PC-9 (cell line): ENCODE data around the gene NR1H2. TPM values are rescaled to one million over a fixed set of nuclear protein-coding genes. Genes with fewer than 3 reads are reported as not detected.

Experiments
- BruUV-seq: library from RNA; stranded (reverse); fragments of 400-500 nt; replicated peaks from 2 replicates; lab custom pipeline; 2021; lab: Mats Ljungman, UMichigan
- CTCF ChIA-PET: fragments of 300-600 bp; sonication (Branson Sonifier 250); formaldehyde crosslinking; loops from one replicate; lab custom pipeline; 2022; ENCODE audit warnings: antibody characterized with exemption; lab: Charles Lee
- POLR2A ChIA-PET: fragments of 300-600 bp; sonication (Branson Sonifier 250); formaldehyde crosslinking; loops from one replicate; lab custom pipeline; 2022; ENCODE audit warnings: antibody characterized with exemption; ENCODE audit not compliant: unreplicated experiment; lab: Charles Lee
- DNase-seq, 2 experiments: peaks; one replicate each; pipeline versions ENCODE4 v3.0.0 to v3.0.0-alpha.2; 2015 to 2022; ENCODE audit warnings: mixed read lengths in 1 of 2
- H2AFZ ChIP-seq: fragments of 200-600 bp; sonication (generic); 2 replicates; pipeline ENCODE4 v1.8.1; 2017; ENCODE audit warnings: antibody characterized with exemption
- H3F3A ChIP-seq: fragments of 200-600 bp; sonication (generic); 2 replicates; pipeline ENCODE4 v1.8.1; 2017; ENCODE audit warnings: antibody characterized with exemption, mild to moderate bottlenecking, low read depth; ENCODE audit not compliant: insufficient read depth
- H3K27ac ChIP-seq: fragments of 200-600 bp; sonication (generic); 2 replicates; pipeline ENCODE4 v1.6.1; 2016; ENCODE audit warnings: mixed run types
- H3K27me3 ChIP-seq: fragments of 200-600 bp; sonication (generic); 2 replicates; pipeline ENCODE4 v1.6.1; 2016; ENCODE audit warnings: low read depth, mixed run types; ENCODE audit not compliant: insufficient read depth
- H3K36me3 ChIP-seq: fragments of 200-600 bp; sonication (generic); 2 replicates; pipeline ENCODE4 v1.6.1; 2016; ENCODE audit warnings: low read depth, mixed run types
- H3K4me1 ChIP-seq: fragments of 200-600 bp; sonication (generic); replicated peaks from 2 replicates; pipeline ENCODE4 v1.6.1; 2016; ENCODE audit warnings: mixed run types; ENCODE audit not compliant: insufficient read depth
- H3K4me2 ChIP-seq: fragments of 200-600 bp; sonication (generic); 2 replicates; pipeline ENCODE4 v1.6.1; 2017; ENCODE audit warnings: mixed run types
- H3K4me3 ChIP-seq: fragments of 200-600 bp; sonication (generic); 2 replicates; pipeline ENCODE4 v1.6.1; 2016; ENCODE audit warnings: mixed run types
- H3K79me2 ChIP-seq: fragments of 200-600 bp; sonication (generic); 2 replicates; pipeline ENCODE4 v1.6.1; 2017; ENCODE audit warnings: low read depth, mixed run types
- H3K9me2 ChIP-seq: fragments of 200-600 bp; sonication (generic); 2 replicates; pipeline ENCODE4 v1.8.1; 2017; ENCODE audit warnings: mild to moderate bottlenecking; ENCODE audit not compliant: insufficient read depth
- H3K9me3 ChIP-seq: fragments of 200-600 bp; sonication (generic); 2 replicates; pipeline ENCODE4 v1.8.1; 2016; ENCODE audit warnings: low read depth; ENCODE audit not compliant: insufficient read depth
- H4K20me1 ChIP-seq: fragments of 200-600 bp; sonication (generic); 2 replicates; pipeline ENCODE4 v1.8.1; 2017; ENCODE audit not compliant: insufficient read depth
- EZH2 ChIP-seq: fragments of 200-600 bp; sonication (generic); IDR thresholded peaks from 2 replicates; pipeline ENCODE4 v1.8.0; 2017; ENCODE audit warnings: antibody characterized with exemption, low read depth
- intact Hi-C: fragments of 100-400 bp; cut with micrococcal nuclease; formaldehyde crosslinking; loops from one replicate; pipeline ENCODE4 v1.10.0; 2022; ENCODE audit not compliant: unreplicated experiment
- total RNA-seq: library from RNA; stranded (reverse); gene quantifications from 2 replicates; pipeline ENCODE4 v1.2.3, GENCODE V29; 2021
- TF ChIP-seq, protein P1 (sequence below): fragments of 200-600 bp; sonication (generic); conservative IDR thresholded peaks from 2 replicates; pipeline ENCODE4 v1.6.1; 2017; ENCODE audit warnings: mixed run types, antibody characterized with exemption, mild to moderate bottlenecking, moderate library complexity

Gene NR1H2
- total RNA-seq, 1 experiment from 2014 or later, result 77.5 TPM

DNA sequence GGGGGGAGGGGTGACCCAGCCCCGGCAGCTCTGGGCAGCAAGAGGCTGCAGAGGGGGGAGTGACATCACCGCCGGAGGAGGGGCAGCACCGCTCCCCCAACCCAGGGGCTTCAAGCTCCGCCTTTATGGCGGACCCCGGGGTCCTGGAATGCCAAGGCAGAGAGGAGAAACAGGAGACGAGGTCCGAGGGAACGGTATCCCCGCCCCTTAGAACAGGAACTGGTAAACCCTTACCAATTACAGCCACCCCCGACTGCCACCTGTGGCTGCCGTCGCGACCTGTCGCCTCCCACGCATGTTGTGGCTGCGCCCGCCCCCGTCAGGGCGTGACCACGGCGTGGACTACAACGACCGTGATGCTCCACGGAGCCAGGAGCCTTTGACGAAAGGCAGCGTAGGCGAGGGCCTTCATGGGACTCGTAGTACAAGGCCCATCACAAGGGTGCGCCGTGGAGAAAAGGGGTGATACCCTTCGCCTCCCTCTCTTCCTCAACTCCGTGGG, 43.0 kb upstream of the NR1H2 start:
- H3K4me1 ChIP-seq, result peaks cover 22% of the 10 kb centered on the region; the same call in 1 of the 2 replicates
- H3K4me2 ChIP-seq, result peak overlapping the region; percentile 78
- no peaks in the 10 kb centered on the region for H3K36me3 ChIP-seq
- peak overlapping the region; percentile 55 for H3K4me3 ChIP-seq
- TF ChIP-seq, protein P1, sequence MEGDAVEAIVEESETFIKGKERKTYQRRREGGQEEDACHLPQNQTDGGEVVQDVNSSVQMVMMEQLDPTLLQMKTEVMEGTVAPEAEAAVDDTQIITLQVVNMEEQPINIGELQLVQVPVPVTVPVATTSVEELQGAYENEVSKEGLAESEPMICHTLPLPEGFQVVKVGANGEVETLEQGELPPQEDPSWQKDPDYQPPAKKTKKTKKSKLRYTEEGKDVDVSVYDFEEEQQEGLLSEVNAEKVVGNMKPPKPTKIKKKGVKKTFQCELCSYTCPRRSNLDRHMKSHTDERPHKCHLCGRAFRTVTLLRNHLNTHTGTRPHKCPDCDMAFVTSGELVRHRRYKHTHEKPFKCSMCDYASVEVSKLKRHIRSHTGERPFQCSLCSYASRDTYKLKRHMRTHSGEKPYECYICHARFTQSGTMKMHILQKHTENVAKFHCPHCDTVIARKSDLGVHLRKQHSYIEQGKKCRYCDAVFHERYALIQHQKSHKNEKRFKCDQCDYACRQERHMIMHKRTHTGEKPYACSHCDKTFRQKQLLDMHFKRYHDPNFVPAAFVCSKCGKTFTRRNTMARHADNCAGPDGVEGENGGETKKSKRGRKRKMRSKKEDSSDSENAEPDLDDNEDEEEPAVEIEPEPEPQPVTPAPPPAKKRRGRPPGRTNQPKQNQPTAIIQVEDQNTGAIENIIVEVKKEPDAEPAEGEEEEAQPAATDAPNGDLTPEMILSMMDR, result no peak; the same call in 1 of the 2 replicates
- TF ChIP-seq EZH2, result no peak
- peaks cover 16% of the 10 kb centered on the region for H3F3A ChIP-seq
- no peaks in the 10 kb centered on the region for H4K20me1 ChIP-seq
- ChIA-PET CTCF (no interaction called here), POLR2A (interaction anchor here (0.6 to 0.8 kb wide), 3 partner anchors 21 to 1856 kb away, joined by 3 to 7 read pairs (median 3); partner anchors contain the start of gene PPP2R1A)
- H3K9me3 ChIP-seq, result no peaks in the 10 kb centered on the region
- peak overlapping the region; percentile 85 for H2AFZ ChIP-seq
- intact Hi-C loops, result loop anchor here (2.0 kb wide), 1 partner anchor 166 kb away; no protein-coding TSS in a partner anchor
- peak overlapping the region; percentile 85 for H3K27ac ChIP-seq
- 0 out of 2 replicates have a peak, but pooled peaks cover 6% of the 10 kb centered on the region for H3K27me3 ChIP-seq
- H3K9me2 ChIP-seq, result no peaks in the 10 kb centered on the region
- H3K79me2 ChIP-seq, result peaks cover 4% of the 10 kb centered on the region; the same call in 1 of the 2 replicates
- DNase-seq, result peak; percentile 95
- no TSS peak for BruUV-seq

- H3K4me2 ChIP-seq, result peak overlapping the region; percentile 78
- peak overlapping the region; percentile 13; the same call in 1 of the 2 replicates for H3K27ac ChIP-seq
- POLR2A ChIA-PET, result interaction anchor here (0.6 kb wide), 1 partner anchor 22 kb away, joined by 3 read pairs; no protein-coding TSS in a partner anchor
Observed at GRCh38 chr19:50333737-50334617, 42.3 kb upstream of the NR1H2 start.

More at GRCh38 chr19:50333737-50334617, 42.3 kb upstream of the NR1H2 start:
- CTCF ChIA-PET, result no interaction called here
- Histone ChIP-seq H3K4me3 (peak overlapping the region; percentile 55), H3F3A (peaks cover 16% of the 10 kb centered on the region), H2AFZ (peak overlapping the region; percentile 85), H3K79me2 (peaks cover 4% of the 10 kb centered on the region; the same call in 1 of the 2 replicates), H3K9me2 (no peaks in the 10 kb centered on the region), H3K36me3 (no peaks in the 10 kb centered on the region), H3K4me1 (peaks cover 22% of the 10 kb centered on the region; the same call in 1 of the 2 replicates), H3K27me3 (0 out of 2 replicates have a peak, but pooled peaks cover 6% of the 10 kb centered on the region), H3K9me3 (no peaks in the 10 kb centered on the region), H4K20me1 (no peaks in the 10 kb centered on the region)
- TF ChIP-seq, protein P1, result no peak
- no peak for TF ChIP-seq EZH2
- intact Hi-C loops, result loop anchor here (2.0 kb wide), 1 partner anchor 167 kb away; no protein-coding TSS in a partner anchor
- TSS peak; percentile 87 for BruUV-seq
- DNase-seq, result peak in 1 of 2 experiments; percentile 85
